Hematopoietic multipotent progenitor cell treated with erythropoietin and hydrocortisone succinate and interleukin-3 and kit ligand, for 17 days (in vitro differentiated cells): ENCODE results near the gene MAML3.
"Not testable (repeated sequence)": the region's sequence is repeated elsewhere in the genome, so short reads cannot be mapped to it uniquely, and the experiment has no call there.

Experiments used
- DNase-seq: peaks from one replicate; pipeline ENCODE4 v3.0.0-alpha.2; 2015; ENCODE audit warnings: low spot score

MAML3 gene

DNA sequence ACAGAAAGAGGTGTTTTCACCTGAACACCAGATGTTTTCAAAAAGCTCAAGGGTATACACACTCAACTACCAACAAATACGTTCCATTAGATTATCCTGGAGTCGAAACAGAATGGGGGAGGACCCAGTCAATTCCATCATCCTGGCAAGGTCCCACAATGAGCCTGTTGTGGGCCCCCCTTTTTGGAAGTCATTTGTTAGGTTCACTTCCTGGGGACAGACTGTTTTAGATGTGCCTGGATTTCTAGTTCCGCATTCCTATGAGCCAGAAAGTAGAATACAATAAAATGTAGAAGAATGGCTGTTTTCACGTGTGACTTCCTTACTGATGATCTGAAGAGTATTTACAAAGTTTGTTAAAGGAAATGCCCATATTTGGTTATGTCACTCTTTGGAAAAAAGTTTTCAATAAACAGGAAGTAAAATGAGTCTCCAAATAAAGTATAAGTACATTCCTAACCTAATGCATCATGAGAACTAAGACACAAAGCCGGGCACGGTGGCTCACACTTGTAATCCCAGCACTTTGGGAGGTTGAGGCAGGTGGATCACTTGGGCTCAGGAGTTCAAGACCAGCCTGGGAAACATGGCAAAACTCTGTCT, 192.5 kb downstream of the MAML3 start:
- DNase-seq: no peak

DNA sequence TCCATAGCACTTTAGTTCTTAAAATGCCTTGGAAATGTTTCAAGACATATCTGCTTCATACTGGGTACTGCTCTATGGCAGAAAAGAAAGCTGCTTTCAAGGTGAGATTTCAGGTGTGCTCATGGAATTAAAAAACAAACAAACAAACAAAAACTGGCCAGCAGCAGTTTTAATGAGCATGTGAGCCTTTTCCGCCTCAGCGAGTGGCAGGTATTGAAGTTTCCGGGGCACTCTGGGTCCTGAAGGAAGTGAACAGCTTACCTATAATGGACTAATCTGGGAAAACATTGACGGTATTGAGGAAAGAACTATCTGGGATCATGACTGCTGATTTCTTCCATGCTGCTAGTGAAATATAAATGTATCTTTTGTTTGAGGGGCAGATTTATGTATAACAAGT, 194.6 kb downstream of the MAML3 start:
- DNase-seq: no peak

DNA sequence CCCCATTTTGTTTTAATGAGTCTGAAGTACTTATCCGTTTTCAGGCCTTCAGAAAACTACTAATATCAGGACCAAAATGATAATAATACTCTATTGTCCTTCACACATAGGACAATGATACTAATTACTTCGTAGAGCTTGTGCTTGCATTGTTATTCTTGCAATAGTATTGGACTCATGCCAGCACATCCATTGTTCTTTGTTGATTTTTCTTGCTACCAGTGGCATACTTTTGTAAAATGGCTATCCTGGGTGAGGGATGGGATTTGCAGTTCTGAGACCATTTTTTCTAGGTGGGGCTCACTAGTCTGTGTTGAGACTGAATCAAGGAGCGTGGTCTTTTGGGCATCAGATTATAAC, 195.3 kb downstream of the MAML3 start:
- DNase-seq: no peak

DNA sequence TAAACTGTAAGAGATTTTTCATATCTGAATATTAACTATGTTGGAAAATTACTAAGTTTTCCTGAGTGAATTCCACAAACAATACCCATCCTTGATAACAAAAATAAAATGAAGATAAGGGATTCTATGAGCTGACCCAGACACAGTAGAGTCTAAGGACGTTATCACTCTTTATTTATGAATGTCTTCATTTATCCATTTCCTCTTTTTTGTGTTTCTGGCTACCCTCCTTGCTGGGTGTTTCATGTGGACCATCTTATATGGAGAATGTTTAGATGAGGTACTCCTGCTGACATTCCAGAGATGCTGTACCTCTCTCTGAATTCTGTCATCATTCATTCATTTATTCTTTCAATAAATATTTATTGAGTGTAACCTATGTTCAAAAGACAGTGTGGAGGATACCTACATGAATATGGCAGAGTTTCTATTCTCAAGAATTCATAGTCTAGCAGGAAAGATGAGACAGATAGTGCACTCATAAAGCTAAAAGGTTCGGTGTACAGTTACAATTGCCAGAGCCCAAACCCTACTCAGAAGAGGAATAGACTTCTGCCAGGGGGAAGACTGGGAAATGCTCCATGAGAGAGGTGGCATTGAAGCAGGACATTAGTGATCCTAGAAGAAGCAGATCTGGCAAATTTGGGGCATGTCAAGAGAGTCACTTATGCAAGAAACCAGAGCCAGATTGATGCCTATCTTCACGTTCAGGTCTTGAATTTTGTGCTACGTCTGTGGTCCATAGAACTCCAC, 195.8 kb downstream of the MAML3 start:
- DNase-seq: no peak

DNA sequence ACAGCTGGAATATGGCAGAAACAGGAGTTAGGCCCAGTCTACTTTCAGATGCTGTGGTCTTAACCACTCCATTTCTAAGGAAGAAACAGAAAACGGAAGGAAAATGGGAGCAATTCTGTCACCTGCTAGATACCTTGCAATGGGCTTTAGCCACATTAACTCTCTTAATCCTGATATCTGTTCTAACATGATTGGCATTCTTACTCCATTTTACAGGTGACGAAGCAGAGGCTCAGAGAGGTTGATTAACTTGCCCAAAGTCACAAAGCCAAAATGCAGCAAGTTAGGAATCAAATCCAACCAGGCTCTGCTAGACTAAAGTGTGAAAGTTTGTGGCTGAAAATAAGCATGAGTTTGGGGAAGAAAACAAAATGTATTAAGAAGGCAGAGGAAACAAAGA, 196.9 kb downstream of the MAML3 start:
- DNase-seq: no peak

DNA sequence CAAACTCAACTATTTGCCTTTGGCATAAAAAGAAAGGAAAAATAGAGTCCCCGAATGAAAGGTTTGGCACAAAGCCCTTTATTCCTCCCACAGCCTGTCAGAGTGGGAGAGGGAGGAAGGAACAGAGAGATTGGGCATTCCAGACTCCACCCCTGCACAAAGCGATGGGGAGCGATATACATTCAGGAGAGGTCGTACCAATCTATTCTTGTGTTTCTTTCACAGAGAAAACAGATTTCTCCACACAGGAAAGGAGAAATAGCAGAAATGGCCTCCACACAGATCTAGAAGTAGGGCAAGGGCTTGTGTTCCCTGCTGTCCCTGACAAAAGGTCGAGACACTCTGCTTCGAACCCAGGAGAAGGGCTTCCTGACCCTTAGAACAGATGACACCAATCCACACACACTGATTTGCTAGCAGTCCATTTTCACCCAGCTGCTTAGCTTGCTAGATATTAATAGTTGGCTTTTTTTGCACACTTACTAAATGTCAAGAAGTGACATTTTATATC, 197.4 kb downstream of the MAML3 start:
- DNase-seq: no peak

DNA sequence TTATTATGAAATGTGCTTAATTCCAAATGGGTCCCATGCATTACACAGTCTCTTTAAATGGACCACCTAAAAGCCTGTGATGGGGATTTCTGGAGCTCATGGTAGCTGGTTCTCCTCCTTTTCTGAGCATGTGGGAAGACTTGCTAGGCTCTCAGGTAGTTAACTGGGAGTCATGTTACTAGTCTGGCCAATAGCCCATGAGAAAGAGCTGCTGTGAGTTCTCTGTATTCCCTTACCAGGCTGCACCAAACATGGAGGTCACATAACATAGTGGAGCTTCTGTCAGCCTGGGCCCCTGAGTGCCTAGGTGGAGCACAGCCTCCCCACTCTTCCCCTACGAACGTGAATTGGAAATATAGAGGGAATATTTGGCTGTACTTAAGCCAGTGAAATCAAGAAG, 198.4 kb downstream of the MAML3 start:
- DNase-seq: no peak

DNA sequence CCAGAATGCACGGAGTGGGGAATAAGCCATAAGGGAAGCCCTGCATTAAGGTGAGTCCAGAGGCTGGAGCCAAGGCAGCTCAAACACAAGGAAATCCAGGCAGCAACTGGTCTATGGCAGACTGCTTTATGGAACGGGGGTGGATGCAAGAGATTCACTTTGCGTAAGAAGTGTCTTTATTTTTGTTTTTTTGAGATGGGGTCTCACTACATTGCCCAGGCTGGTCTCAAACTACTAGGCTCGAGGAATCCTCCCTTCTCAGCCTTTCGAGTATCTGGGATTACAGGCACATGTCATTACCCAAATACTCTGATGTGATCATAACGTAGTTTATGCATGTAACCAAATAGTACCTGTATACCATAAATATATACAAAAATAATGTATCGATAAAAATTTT, 199.5 kb downstream of the MAML3 start:
- no peak for DNase-seq

DNA sequence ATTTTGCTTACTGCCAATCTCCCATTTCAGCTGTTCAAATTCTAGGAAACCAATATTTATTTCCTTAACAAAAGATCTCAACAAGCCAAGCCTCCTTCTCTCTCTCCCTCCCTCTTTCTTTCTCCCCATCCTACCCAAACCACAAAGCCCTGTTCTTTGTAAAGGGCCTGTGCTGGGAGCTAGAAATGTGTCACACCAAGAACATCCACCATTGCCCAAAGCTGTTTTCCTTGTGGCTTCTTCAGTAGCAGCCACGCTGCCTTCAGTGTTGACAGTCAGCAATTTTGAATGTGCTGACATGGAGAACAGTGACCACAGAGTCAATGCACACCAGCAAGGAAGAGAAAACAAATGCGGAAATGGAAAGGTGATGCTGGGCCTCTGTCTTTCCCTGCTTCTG, 203.0 kb downstream of the MAML3 start:
- no peak for DNase-seq

DNA sequence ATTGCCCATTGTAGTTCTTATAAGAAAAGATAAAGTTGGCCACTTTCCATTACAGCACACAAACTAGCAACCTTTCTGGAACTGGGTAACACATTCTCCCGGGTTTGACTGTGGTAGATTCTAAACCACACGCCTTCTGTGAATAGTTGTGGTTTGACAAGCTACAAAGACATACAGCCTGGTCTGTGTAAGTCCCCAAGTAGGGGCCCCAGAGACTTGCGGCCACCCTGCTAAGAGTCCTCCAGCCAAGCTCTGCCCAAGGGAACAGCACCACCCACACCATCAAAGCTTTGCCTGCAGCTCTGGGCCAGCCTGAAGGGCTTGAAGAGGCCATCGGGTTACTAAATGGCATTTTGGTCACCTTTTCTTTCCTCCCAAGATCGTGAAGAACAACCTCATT, 203.4 kb downstream of the MAML3 start:
- DNase-seq: no peak

DNA sequence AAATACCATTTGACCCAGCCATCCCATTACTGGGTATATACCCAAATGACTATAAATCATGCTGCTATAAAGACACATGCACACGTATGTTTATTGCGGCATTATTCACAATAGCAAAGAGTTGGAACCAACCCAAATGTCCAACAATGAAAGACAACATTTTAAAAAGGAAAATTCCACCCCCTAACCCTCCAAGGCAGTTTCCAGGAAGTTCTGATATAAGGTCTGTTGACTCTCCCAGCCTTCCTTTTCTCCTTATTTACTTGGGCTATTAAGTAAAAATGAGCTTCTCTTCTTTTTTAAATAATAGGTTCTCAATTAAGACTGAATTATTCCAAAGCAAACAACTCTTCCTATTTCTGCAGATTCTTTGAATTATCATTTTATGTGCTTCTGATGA, 209.1 kb downstream of the MAML3 start:
- not testable (repeated sequence) for DNase-seq

DNA sequence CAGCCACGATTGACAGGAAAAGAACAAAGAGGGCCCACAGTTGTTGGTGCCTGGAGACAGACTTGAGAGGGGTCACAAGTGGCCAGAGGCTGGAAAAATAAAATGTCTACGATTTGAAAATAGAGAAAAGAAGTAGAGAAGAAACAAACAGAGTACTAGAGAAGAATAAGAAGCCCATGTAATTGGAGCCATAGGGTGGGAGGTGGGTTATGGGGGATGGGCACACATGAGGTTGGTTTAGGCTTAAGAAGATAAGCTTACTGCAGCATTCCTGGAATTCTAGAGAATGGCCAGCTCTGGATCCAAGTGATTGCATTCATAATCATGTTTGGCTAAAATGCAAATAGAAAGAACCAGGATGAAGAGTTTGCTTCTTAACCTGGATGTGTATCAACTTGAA, 210.7 kb downstream of the MAML3 start:
- DNase-seq: no peak

DNA sequence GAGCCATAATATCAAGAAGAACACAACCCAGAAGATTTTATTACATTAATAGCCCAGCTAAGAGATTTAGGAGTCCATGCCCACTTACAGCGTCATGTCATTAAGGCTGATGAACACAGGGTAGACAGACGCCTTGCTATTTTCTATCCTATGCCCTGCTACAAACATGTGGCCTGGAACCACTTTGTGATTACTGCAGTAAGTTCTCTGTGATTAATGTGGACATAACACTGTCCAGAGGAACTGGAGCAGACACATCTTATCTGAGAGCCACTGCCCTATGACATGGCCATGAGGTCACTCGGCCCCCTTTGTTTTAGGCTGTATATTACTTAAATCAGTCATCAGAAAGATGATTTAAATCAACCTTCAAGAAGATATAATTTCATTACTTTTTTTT, 211.7 kb downstream of the MAML3 start:
- DNase-seq: no peak

DNA sequence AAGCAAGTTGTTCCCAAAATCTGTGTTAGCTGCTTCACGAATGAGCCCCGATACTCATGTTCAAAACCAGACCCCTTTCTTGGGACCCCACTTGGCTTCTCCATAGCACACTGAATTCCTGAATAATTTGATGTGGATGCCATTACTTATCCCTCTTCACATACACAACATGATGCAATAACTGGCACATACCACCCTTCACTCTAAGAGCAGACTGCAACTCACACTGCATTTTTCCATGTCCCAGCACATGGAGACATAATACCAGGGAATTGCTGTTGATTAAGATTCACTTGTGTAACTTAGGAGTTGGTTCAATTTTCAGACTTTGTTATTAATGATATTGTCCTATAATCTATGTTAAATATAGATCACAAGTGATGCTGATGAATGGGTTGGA, 213.4 kb downstream of the MAML3 start:
- no peak for DNase-seq

DNA sequence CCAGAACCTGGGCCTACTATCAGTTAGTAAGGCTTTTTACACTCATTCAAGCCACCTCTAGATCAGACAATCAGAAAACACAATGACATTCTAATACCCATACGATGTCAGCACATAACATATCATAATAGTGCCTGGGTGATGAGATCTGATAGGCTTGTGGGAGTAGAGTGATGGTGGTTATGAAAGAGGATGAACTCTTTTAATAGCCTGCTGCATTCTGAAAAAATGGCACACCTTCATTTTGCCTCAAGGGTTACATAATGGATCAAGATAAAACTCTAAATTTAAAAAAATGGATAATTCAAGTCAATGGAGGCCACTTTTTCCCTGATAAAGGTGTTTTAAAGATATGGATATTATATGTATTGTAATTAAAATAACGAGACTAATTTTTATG, 215.6 kb downstream of the MAML3 start:
- no peak for DNase-seq

DNA sequence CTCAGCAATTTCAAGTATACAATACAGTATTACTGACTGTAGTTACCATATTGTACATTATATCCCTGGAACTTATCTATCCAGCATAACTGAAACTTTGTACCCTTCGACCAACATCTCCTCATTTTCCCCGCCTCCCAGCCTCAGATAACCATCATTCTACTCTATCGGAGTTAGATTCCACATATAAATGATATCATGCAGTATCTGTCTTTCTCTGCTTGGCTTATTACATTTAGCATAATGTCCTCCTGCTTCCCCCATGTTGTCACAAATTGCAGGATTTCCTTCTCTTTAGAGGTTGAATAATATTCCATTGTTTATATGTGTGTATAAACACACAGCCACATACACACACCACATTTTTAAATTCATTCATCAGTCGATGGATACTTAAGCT, 218.1 kb downstream of the MAML3 start:
- no peak for DNase-seq

DNA sequence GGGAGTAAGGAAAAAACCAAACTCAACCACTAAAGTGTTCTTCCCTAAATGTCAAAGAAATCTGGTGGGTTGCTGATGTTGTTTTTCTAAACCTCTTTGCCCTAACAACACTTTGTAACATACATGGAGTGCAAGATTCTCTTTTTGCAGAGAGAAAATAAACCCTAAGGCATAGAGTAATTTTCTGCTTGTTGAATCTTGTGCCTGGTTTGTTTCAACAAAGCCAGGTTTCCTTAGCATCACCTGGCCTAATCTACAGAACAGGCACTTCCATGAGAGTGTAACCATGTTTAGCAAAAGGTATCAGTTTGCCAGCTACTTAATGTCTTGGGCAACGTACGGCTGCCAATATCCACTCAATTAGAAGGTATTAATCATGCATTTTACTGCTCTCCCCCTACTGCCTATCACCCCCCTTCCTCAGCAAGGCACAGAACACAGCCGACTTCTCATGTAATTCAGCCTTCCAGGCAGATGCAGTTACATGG, 219.2 kb downstream of the MAML3 start:
- DNase-seq: no peak

DNA sequence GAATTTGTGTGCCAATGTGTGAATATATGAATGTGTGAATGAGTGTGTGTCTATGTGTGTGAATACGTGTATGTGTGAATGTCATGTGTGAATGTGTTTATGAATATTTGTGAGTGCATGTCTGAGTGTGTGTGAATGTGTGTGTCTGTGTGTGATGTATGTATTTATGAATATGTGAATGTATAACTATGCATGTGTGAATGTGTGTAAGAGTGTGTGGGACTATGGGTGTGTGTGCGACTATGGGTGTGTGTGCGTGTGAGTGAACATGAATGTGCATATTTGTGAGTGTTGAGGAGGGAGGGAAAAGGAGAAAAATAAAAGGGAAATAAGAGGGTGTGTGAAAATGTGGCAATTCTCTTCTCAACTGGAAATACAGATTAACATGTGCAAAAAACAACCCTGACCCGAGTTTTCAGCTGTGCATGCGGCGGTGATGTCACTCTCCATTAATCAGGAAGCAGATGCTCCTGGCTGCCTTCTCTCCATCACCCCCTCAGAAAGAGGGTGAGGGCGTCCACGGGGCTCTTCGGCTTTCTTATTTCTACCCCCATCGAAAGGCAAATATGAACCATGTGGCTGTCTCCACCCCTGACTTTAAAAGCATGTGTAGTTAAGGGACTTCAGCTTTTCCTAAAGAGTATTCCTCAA, 219.8 kb downstream of the MAML3 start:
- DNase-seq: no peak

DNA sequence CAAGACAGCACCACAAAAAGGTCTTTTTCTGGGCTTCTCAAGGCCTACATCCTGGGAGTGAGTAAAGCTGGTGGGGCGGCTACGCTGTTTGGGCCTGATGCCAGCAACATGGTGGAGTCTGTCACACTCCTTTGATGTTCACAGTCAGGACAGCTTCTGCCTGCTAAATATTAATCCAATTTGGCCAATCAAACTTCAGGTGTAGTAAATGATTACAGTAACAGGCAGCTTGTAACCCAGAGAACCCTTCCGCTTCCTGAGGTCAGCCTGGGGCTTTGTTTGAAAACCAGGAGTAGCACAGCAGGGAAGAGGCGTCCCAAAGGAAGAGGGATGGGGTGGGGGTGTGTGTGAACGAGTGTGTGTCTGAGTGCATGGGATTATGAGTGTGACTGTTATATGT, 220.4 kb downstream of the MAML3 start:
- DNase-seq: no peak

DNA sequence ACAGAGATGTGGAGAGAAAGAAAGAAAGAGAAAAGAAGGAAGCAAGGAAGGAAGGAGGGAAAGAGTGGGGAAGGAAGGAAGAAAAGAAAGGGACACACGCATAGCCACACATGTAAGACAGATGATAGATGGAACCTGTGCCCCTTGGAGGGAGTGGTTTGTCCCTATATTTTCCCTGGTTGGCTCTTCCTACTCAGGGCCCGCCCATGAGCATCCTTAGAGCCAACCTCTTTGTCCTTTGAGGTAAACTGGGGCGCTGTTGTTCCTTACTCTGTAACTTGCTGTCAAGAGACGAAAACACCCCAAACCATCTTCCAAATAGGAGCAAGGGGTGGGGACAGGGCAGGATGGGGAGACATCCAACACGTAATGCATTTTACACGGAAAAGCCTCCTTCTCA, 220.9 kb downstream of the MAML3 start:
- no peak for DNase-seq

DNA sequence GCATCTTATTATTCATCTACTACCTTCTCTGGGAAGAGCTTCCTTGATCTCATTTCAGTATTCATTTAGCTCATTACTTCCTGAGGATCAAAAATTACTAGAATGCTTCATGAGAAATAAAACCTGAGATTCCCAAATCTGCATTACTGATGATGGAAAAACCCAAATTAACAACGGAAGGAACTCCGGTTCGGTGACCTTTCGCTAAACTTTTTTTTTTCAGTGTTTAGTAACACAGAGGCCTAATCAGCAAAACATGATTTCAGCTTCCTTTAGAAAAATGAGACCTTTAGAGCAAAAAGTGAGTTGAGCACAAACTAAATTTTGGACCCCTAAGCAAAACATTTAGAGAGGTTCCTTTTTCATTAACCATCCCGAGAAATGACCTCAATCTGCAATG, 229.2 kb downstream of the MAML3 start:
- no peak for DNase-seq

DNA sequence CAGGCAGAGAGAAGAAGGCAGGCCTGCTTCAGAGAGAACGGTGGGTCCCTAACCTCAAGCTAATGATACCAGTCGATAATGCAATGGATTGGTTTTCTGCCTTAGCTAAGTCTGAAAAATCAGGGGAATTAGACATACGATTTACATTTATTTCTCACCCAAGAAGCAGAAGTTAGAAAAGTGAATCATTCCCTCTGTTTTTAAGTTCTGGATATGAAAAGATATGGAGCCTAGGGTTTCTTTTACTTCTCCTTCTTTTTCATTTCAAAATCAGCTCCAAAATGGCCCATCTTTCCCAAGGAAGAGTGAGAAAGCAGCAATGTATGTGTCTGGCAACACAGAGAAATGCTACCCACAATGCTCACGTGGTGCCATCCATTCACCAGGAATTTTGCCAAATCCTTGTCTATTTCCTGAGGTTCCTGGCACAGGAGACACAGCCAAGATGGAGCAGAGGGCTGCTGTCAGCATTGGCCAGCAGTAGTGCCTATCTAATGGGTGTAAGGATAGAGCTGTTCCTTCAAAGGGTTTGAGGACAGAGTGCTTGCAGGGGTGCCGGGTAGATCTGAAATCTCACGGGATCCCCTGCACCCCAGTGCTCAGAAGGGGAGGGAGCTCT, 231.5 kb downstream of the MAML3 start:
- DNase-seq: no peak
